Spleen (tissue), 11 donors: ENCODE results near the gene SORL1. TPM values are rescaled to one million over a fixed set of nuclear protein-coding genes. Genes with fewer than 3 reads are reported as not detected.

Experiments
- DNase-seq: peaks from one replicate; pipeline ENCODE4 v3.0.0-alpha.2; 2020
- H3K27ac ChIP-seq, 8 donors: fragments of 200-600 bp; sonication (generic) in 7 of 8; 1 replicate in 4 of 8; 2 replicates in 4 of 8; pipeline versions ENCODE4 v1.5.0 to v1.8.0; 2016 to 2021; ENCODE audit warnings: inconsistent platforms in 4 of 8, mild to moderate bottlenecking in 4 of 8, moderate library complexity in 1 of 8
- H3K27me3 ChIP-seq, 7 donors: fragments of 200-600 bp; sonication (generic) in 6 of 7; replicated peaks in 1 of 7; 1 replicate in 4 of 7; 2 replicates in 3 of 7; pipeline versions ENCODE4 v1.5.0 to v1.8.0; 2016 to 2021; ENCODE audit warnings: inconsistent platforms in 3 of 7, mild to moderate bottlenecking in 1 of 7
- H3K36me3 ChIP-seq, 6 donors: fragments of 200-600 bp; sonication (generic) in 5 of 6; 1 replicate in 4 of 6; 2 replicates in 2 of 6; pipeline versions ENCODE4 v1.5.0 to v1.8.0; 2016 to 2021; ENCODE audit warnings: inconsistent platforms in 2 of 6
- H3K4me1 ChIP-seq, 6 donors: fragments of 200-600 bp; sonication (generic) in 5 of 6; 1 replicate in 3 of 6; 2 replicates in 3 of 6; pipeline versions ENCODE4 v1.5.0 to v1.8.0; 2016 to 2021; ENCODE audit warnings: inconsistent platforms in 3 of 6
- H3K4me3 ChIP-seq, 8 donors: fragments of 200-600 bp; sonication (generic) in 7 of 8; 1 replicate in 4 of 8; 2 replicates in 4 of 8; pipeline versions ENCODE4 v1.5.0 to v1.8.0; 2016 to 2021; ENCODE audit warnings: inconsistent platforms in 4 of 8, mild to moderate bottlenecking in 4 of 8, moderate library complexity in 2 of 8
- H3K9me3 ChIP-seq, 8 donors: fragments of 200-600 bp; sonication (generic) in 7 of 8; 1 replicate in 4 of 8; 2 replicates in 4 of 8; pipeline versions ENCODE4 v1.5.0 to v1.8.0; 2016 to 2021; ENCODE audit warnings: inconsistent platforms in 4 of 8
- POLR2A ChIP-seq, 3 donors: fragments of 450-650 bp; IDR thresholded peaks; one replicate each; pipeline ENCODE4 v1.5.1; 2017; ENCODE audit warnings: antibody characterized with exemption in 3 of 3, mild to moderate bottlenecking in 1 of 3
- POLR2AphosphoS5 ChIP-seq, 3 donors: sonication (generic); formaldehyde crosslinking; IDR thresholded peaks; one replicate each; pipeline ENCODE4 v1.5.1; 2017; ENCODE audit warnings: antibody characterized with exemption in 3 of 3
- WGBS, 5 donors: extraction: QIAGEN DNeasy Blood & Tissue Kit in 3 of 5; methylation state at CpG; one replicate each; pipeline versions ENCODE4 v1.1.5 to v1.1.7; 2013 to 2018; 5-methylcytosine and 5-hydroxymethylcytosine counted together
- intact Hi-C: fragments of 100-400 bp; cut with DNase I; formaldehyde crosslinking; loops from one replicate; pipeline ENCODE4 v1.15.0; 2023; ENCODE audit warnings: low total_unique reads
- polyA plus RNA-seq, 3 donors: library from polyadenylated mRNA; stranded (reverse); fragments of 200-250 nt; gene quantifications; one replicate each; pipeline ENCODE4 v1.2.1, GENCODE V29; 2013
- total RNA-seq, 7 donors: library from RNA; depleted of rRNA in 3 of 7; stranded (reverse); fragments of >200 nt in 3 of 7; fragmentation: NEBNext Ultra II Directional in 4 of 7; extraction: Animal tissue kit (Norgen Biotek cat#: 25700) in 4 of 7; gene quantifications; one replicate each; pipeline versions ENCODE4 v1.1.0 to v1.2.1, GENCODE V29; 2016 to 2021
- TF ChIP-seq, protein P1 (sequence below), 11 experiments: fragments of 200-600 bp in 7 of 11; fragments of 450-650 bp in 4 of 11; sonication (generic) in 4 of 11; IDR thresholded peaks in 8 of 11; conservative IDR thresholded peaks in 3 of 11; 1 replicate in 7 of 11; 2 replicates in 4 of 11; pipeline versions ENCODE4 v1.4.0 to v1.8.0; 2016 to 2021; ENCODE audit warnings: antibody characterized with exemption in 11 of 11, inconsistent platforms in 4 of 11, mild to moderate bottlenecking in 1 of 11
- donor health status: healthy with polysubstance abuse.
- donor health status: DM: no; HTN: no; CAD: no; lungs with moderate emphysema.
- donor health status: DM: no; HTN: no; CAD: no.
- donor health status: Bipolar disorder and iron deficiency.
- donor health status: healthy.
- donor health status: DM: no; HTN: no; CAD: no.
- donor health status: DM: yes; HTN: yes; CAD: no.

Gene SORL1
- total and polyA plus RNA-seq, 10 donors: 3.8 to 328 (median 148) TPM

DNA sequence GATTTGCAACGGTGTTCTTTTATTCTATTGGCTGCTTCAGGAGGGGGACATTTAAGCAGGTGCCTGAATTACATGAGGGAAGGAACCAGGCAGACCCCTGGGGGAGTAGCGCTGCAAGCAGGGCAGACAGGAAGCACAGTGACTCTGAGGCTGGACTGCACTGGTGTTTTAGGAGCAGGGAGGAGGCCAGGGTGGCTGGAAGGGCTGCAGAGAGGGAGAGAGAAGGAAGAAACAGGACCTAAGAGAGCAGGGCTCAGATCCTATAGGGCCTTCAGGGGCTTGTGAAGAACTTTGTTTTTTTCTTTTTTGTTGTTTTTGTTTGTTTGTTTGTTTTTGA lies 63.2 kb downstream of the SORL1 start:
- H3K9me3 ChIP-seq: no peaks in the 10 kb centered on the region
- no peak overlapping the region for H3K27ac ChIP-seq
- DNase-seq: no peak
- peaks cover 0 to 98% (median 14%) of the 10 kb centered on the region in 6 donors for H3K36me3 ChIP-seq
- WGBS, 5 donors: 57 to 69% (median 60%) methylated on average over 2 of the region's 2 CpGs
- no peak overlapping the region for H3K4me3 ChIP-seq
- TF ChIP-seq, protein P1, sequence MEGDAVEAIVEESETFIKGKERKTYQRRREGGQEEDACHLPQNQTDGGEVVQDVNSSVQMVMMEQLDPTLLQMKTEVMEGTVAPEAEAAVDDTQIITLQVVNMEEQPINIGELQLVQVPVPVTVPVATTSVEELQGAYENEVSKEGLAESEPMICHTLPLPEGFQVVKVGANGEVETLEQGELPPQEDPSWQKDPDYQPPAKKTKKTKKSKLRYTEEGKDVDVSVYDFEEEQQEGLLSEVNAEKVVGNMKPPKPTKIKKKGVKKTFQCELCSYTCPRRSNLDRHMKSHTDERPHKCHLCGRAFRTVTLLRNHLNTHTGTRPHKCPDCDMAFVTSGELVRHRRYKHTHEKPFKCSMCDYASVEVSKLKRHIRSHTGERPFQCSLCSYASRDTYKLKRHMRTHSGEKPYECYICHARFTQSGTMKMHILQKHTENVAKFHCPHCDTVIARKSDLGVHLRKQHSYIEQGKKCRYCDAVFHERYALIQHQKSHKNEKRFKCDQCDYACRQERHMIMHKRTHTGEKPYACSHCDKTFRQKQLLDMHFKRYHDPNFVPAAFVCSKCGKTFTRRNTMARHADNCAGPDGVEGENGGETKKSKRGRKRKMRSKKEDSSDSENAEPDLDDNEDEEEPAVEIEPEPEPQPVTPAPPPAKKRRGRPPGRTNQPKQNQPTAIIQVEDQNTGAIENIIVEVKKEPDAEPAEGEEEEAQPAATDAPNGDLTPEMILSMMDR (IDR thresholded peaks at IDR 0.05 in 8 of 11, conservative IDR thresholded peaks at IDR 0.05 in 3 of 11): no peak
- H3K4me1 ChIP-seq: peaks cover 0 to 37% (median under 1%) of the 10 kb centered on the region in 6 donors
- no peaks in the 10 kb centered on the region for H3K27me3 ChIP-seq
- intact Hi-C loops: no loop called here

DNA sequence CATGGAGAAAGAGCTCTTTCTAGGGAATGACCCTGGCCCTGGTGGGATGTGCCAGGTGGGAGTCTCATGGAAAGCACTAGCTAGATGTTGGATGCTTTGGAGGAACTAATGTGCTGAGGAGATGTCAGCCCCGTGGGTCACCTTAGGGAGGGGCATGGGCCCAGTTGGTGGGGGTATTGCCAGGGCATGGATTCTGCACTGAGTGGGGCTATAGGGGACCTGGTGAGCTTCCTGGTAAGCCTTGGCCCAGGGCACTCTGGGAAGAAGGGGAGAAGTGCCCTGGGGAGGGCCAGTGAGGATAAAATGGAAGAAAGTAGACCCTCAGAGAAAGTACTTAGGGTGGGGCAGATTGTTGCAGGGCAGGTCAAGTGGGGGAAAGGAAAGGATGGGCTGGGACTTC lies 65.9 kb downstream of the SORL1 start:
- TF ChIP-seq, protein P1 (IDR thresholded peaks at IDR 0.05 in 8 of 11, conservative IDR thresholded peaks at IDR 0.05 in 3 of 11): no peak
- no peaks in the 10 kb centered on the region for H3K9me3 ChIP-seq
- DNase-seq: no peak
- 66 to 88% (median 76%) methylated on average over 1 of the region's 1 CpG for WGBS, 5 donors
- no peak overlapping the region for H3K27ac ChIP-seq
- H3K4me1 ChIP-seq: peaks cover 0 to 43% (median 10%) of the 10 kb centered on the region in 6 donors
- H3K36me3 ChIP-seq: peaks cover 0 to 100% (median 27%) of the 10 kb centered on the region in 6 donors
- no peaks in the 10 kb centered on the region for H3K27me3 ChIP-seq
- intact Hi-C loops: no loop called here
- H3K4me3 ChIP-seq: no peak overlapping the region

DNA sequence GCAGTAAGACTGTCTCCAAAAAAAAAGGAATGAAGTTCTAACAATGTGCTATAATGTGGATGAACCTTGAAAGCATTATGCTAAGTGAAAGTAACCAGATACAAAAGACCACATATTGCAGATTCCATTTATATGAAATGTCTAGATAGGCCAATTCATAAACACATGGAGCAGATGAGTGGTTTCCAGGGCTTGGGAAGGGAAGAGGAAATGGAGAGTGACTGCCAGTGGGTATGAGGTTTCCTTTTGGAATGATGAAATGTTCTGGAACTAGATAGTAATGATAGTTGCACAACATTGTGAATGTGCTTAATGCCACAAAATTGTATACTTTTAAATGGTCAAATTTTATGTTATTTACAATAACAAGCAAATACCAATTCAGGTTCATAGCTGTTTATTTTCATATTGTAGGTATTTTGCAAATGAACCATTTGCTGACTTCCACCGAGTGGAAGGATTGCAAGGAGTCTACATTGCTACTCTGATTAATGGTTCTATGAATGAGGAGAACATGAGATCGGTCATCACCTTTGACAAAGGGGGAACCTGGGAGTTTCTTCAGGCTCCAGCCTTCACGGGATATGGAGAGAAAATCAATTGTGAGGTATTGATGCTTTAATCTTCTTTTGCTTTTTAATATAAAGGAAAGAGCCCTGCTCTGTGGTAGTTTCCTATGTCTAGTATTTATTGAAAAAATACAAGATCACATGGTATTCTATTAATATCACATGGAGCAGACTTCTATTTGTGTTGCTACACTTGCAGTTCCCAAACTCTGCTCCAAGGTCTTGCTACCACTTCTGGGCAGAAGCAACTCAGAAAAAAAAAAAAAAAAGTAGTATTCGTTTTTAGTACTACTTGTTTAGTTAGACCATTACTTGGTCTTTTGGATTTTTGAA lies 68.4 kb downstream of the SORL1 start:
- TF ChIP-seq POLR2A (IDR thresholded peaks at IDR 0.05) (no peak), POLR2AphosphoS5 (IDR thresholded peaks at IDR 0.05) (no peak)
- TF ChIP-seq, protein P1 (IDR thresholded peaks at IDR 0.05 in 8 of 11, conservative IDR thresholded peaks at IDR 0.05 in 3 of 11): no peak
- Histone ChIP-seq H3K36me3 (peaks cover 0 to 100% (median 21%) of the 10 kb centered on the region in 6 donors), H3K27ac (no peak overlapping the region), H3K27me3 (no peaks in the 10 kb centered on the region), H3K4me3 (no peak overlapping the region), H3K4me1 (peaks cover 0 to 36% (median 12%) of the 10 kb centered on the region in 6 donors), H3K9me3 (peaks cover 0 to 11% (median 7%) of the 10 kb centered on the region in 8 donors)
- 78 to 91% (median 82%) methylated on average over 4 of the region's 4 CpGs for WGBS, 5 donors
- no peak for DNase-seq
- intact Hi-C loops: no loop called here

DNA sequence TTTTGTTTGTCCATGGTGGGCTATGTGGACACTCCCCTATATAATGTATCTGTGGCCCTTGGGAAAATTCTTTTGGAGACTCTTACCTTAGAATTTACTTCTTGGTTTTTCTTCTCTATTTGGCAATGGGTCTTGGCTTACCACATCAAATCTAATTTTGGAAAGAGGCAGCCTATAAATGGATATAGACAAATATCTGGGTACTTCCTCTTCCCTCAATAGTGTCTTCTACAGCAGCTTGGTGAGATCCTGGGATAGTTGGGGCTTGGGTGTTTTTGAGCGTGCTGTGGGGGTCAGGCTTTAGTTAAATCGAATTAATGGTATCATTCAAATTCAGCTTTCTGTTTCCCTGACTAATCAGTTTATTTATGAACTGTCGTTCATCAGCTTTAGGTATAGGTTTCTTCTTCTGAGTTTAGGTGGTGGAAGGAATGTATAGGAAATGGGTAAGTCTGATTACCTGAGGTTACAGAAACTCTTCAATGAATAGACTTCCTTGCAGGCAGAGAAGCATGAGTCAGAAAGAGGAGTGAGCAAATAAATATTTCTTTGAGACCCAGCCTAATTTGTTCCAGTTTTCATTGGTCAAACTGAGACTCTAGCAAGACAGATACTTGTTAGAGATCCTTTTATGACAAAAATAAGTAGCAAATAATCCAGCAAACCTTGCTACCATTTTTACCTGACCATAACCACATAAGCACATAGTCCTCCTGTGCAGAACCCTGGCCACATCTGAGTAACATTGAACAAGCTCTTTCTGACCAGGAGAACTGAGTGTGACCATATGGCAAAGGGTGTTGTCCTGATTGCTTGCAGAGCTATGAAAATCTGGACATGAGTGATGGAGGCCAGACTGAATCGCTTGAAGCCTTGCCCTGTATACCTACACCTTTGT lies 69.3 kb downstream of the SORL1 start:
- 71 to 89% (median 79%) methylated on average over 4 of the region's 4 CpGs for WGBS, 5 donors
- intact Hi-C loops: no loop called here

More for the DNA sequence above, 69.3 kb downstream of the SORL1 start:
- no peaks in the 10 kb centered on the region for H3K27me3 ChIP-seq
- H3K4me1 ChIP-seq: peaks cover 0 to 36% (median 12%) of the 10 kb centered on the region in 6 donors
- H3K4me3 ChIP-seq: no peak overlapping the region
- no peak overlapping the region for H3K27ac ChIP-seq
- peaks cover 0 to 18% (median 14%) of the 10 kb centered on the region in 8 donors for H3K9me3 ChIP-seq
- TF ChIP-seq POLR2A (IDR thresholded peaks at IDR 0.05): no peak
- no peak for TF ChIP-seq POLR2AphosphoS5 (IDR thresholded peaks at IDR 0.05)
- TF ChIP-seq, protein P1 (IDR thresholded peaks at IDR 0.05 in 8 of 11, conservative IDR thresholded peaks at IDR 0.05 in 3 of 11): no peak
- no peak for DNase-seq
- peaks cover 0 to 100% (median 21%) of the 10 kb centered on the region in 6 donors for H3K36me3 ChIP-seq
